ENCODE results near the gene SFMBT2.

SFMBT2 gene

DNA sequence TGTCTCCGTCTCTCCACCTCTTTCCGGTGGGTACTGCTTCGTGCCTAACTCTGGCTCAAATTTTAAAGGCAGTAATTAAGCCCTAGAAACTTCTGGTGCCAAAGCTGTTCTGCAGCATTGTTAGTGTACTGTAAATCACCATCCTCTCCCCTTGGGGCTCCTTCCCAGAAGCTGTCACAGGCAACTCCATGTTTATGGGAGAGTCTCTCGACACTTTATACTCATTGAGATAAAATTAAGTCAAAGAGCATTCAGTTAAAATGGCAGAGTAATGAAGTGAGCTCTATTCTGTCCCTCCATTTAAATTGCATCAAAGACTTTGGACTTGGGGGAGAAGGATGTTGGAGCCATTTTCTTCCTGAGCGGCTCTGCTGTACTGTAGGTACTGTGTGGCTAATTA is 274.8 kb downstream of the SFMBT2 start:
- no peaks in the 10 kb centered on the region for H3K9me3 ChIP-seq (ENCODE audit: insufficient read depth, low read length)
- H3K4me3 ChIP-seq (ENCODE audit: insufficient read length, low read depth): no peak overlapping the region
- TF ChIP-seq ZNF274 (IDR thresholded peaks at IDR 0.05; ENCODE audit: low read depth, low read length): no peak
- no peak for TF ChIP-seq YY1 (IDR thresholded peaks at IDR 0.05; ENCODE audit: insufficient read depth, insufficient read length)
- no peak for TF ChIP-seq SUZ12 (IDR thresholded peaks at IDR 0.05; ENCODE audit: extremely low read depth, insufficient read depth, insufficient read length)
- H3K4me1 ChIP-seq (ENCODE audit: insufficient read depth, insufficient read length): no peaks in the 10 kb centered on the region
- no peaks in the 10 kb centered on the region for H3K27me3 ChIP-seq (ENCODE audit: insufficient read depth, insufficient read length)
- H3K9ac ChIP-seq (ENCODE audit: insufficient read length, low read depth): no peak overlapping the region
- H3K36me3 ChIP-seq (ENCODE audit: insufficient read depth, insufficient read length, low read length): no peaks in the 10 kb centered on the region
- no peak for DNase-seq (ENCODE audit: low read depth, low spot score)

DNA sequence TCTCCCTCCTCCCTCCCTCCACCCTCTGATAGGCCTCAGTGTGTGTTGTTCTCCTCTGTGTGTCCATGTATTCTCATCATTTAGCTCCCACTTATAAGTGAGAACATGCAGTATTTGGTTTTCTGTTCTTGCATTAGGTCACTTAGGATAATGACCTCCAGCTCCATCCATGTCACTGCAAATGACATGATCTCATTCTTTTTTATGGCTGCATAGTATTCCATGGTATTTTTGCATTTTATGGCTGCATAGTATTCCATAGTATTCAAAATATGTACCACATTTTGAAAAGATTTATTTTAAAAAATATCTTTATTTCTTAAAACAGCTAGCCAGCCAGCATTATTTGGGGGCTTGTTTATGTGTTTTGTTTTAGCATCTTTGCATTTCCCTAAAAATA is 275.6 kb downstream of the SFMBT2 start:
- Histone ChIP-seq H3K36me3 (ENCODE audit: insufficient read depth, insufficient read length, low read length) (no peaks in the 10 kb centered on the region), H3K27me3 (ENCODE audit: insufficient read depth, insufficient read length) (no peaks in the 10 kb centered on the region), H3K4me1 (ENCODE audit: insufficient read depth, insufficient read length) (no peaks in the 10 kb centered on the region), H3K9ac (ENCODE audit: insufficient read length, low read depth) (no peak overlapping the region), H3K4me3 (ENCODE audit: insufficient read length, low read depth) (no peak overlapping the region), H3K9me3 (ENCODE audit: insufficient read depth, low read length) (no peaks in the 10 kb centered on the region; the same call in 1 of the 2 replicates)
- no peak for DNase-seq (ENCODE audit: low read depth, low spot score)
- TF ChIP-seq SUZ12 (IDR thresholded peaks at IDR 0.05; ENCODE audit: extremely low read depth, insufficient read depth, insufficient read length) (no peak), YY1 (IDR thresholded peaks at IDR 0.05; ENCODE audit: insufficient read depth, insufficient read length) (no peak), ZNF274 (IDR thresholded peaks at IDR 0.05; ENCODE audit: low read depth, low read length) (no peak)

DNA sequence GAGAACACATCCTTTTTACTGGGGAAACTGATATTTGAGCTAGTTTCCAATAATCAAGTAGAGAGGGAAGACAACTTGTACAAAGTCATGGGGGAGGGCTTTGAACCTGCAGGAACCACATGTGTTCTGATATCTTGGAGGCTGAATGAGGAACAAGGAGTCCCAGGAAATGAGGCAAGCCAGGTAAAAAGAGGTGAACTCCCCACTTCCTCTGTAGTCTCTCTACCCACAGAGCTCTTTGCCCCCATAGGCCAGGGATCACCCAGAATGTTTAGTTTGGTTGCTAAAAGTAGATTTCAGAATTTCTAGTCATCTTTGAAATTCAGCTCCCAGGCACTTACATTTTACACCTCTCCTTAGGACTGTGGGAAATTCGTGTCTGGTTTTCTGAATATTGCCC is 276.4 kb downstream of the SFMBT2 start:
- no peak for DNase-seq (ENCODE audit: low read depth, low spot score)
- H3K4me3 ChIP-seq (ENCODE audit: insufficient read length, low read depth): no peak overlapping the region
- H3K36me3 ChIP-seq (ENCODE audit: insufficient read depth, insufficient read length, low read length): no peaks in the 10 kb centered on the region
- H3K4me1 ChIP-seq (ENCODE audit: insufficient read depth, insufficient read length): no peaks in the 10 kb centered on the region
- H3K9ac ChIP-seq (ENCODE audit: insufficient read length, low read depth): no peak overlapping the region
- no peaks in the 10 kb centered on the region; the same call in 1 of the 2 replicates for H3K9me3 ChIP-seq (ENCODE audit: insufficient read depth, low read length)
- H3K27me3 ChIP-seq (ENCODE audit: insufficient read depth, insufficient read length): no peaks in the 10 kb centered on the region
- TF ChIP-seq SUZ12 (IDR thresholded peaks at IDR 0.05; ENCODE audit: extremely low read depth, insufficient read depth, insufficient read length): no peak
- no peak for TF ChIP-seq ZNF274 (IDR thresholded peaks at IDR 0.05; ENCODE audit: low read depth, low read length)
- no peak for TF ChIP-seq YY1 (IDR thresholded peaks at IDR 0.05; ENCODE audit: insufficient read depth, insufficient read length)

DNA sequence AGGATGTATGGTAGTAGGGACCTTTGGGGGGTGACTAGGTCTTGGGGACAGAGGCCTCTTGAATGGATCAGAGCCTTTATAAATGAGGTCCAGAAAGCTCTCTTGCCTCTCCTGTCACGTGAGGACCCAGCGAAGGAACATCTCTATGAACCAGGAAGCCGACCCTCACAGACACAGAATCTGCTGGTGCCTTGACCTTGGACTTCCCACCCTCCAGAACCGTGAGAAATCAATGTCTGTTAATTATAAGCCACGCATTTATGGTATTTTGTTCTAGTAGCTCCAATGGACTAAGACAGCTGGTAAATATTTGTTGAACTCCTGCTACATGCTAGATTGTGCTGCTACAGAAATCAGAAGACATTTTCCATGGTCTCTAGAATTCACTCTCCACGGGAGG is 276.9 kb downstream of the SFMBT2 start:
- Histone ChIP-seq H3K9me3 (ENCODE audit: insufficient read depth, low read length) (no peaks in the 10 kb centered on the region; the same call in 1 of the 2 replicates), H3K27me3 (ENCODE audit: insufficient read depth, insufficient read length) (no peaks in the 10 kb centered on the region), H3K9ac (ENCODE audit: insufficient read length, low read depth) (no peak overlapping the region), H3K4me1 (ENCODE audit: insufficient read depth, insufficient read length) (no peaks in the 10 kb centered on the region), H3K36me3 (ENCODE audit: insufficient read depth, insufficient read length, low read length) (no peaks in the 10 kb centered on the region), H3K4me3 (ENCODE audit: insufficient read length, low read depth) (no peak overlapping the region)
- no peak for TF ChIP-seq SUZ12 (IDR thresholded peaks at IDR 0.05; ENCODE audit: extremely low read depth, insufficient read depth, insufficient read length)
- no peak for TF ChIP-seq ZNF274 (IDR thresholded peaks at IDR 0.05; ENCODE audit: low read depth, low read length)
- no peak for TF ChIP-seq YY1 (IDR thresholded peaks at IDR 0.05; ENCODE audit: insufficient read depth, insufficient read length)
- no peak for DNase-seq (ENCODE audit: low read depth, low spot score)

DNA sequence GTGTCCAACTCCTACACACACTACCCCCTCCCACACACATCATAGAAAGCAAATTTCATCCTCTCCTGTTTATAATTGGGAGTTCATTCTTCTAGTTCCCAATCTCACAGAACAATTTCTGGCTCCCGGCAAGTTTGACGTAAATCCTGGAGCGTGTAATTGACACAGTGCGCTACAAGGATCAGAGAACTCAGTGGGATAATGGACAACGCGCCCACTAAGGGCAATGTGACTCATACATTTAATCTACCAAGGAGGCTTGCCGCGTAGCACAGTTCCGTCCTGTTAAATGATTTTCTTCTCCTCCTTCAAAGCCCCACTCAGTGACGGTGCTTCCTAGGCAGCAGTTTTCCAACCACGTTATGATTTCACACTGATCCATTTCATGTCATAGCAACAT is 277.6 kb downstream of the SFMBT2 start:
- DNase-seq (ENCODE audit: low read depth, low spot score): no peak
- Histone ChIP-seq H3K27me3 (ENCODE audit: insufficient read depth, insufficient read length) (no peaks in the 10 kb centered on the region), H3K9me3 (ENCODE audit: insufficient read depth, low read length) (no peaks in the 10 kb centered on the region; the same call in 1 of the 2 replicates), H3K4me3 (ENCODE audit: insufficient read length, low read depth) (no peak overlapping the region), H3K36me3 (ENCODE audit: insufficient read depth, insufficient read length, low read length) (no peaks in the 10 kb centered on the region), H3K4me1 (ENCODE audit: insufficient read depth, insufficient read length) (no peaks in the 10 kb centered on the region), H3K9ac (ENCODE audit: insufficient read length, low read depth) (no peak overlapping the region)
- no peak for TF ChIP-seq YY1 (IDR thresholded peaks at IDR 0.05; ENCODE audit: insufficient read depth, insufficient read length)
- TF ChIP-seq SUZ12 (IDR thresholded peaks at IDR 0.05; ENCODE audit: extremely low read depth, insufficient read depth, insufficient read length): no peak
- no peak for TF ChIP-seq ZNF274 (IDR thresholded peaks at IDR 0.05; ENCODE audit: low read depth, low read length)

DNA sequence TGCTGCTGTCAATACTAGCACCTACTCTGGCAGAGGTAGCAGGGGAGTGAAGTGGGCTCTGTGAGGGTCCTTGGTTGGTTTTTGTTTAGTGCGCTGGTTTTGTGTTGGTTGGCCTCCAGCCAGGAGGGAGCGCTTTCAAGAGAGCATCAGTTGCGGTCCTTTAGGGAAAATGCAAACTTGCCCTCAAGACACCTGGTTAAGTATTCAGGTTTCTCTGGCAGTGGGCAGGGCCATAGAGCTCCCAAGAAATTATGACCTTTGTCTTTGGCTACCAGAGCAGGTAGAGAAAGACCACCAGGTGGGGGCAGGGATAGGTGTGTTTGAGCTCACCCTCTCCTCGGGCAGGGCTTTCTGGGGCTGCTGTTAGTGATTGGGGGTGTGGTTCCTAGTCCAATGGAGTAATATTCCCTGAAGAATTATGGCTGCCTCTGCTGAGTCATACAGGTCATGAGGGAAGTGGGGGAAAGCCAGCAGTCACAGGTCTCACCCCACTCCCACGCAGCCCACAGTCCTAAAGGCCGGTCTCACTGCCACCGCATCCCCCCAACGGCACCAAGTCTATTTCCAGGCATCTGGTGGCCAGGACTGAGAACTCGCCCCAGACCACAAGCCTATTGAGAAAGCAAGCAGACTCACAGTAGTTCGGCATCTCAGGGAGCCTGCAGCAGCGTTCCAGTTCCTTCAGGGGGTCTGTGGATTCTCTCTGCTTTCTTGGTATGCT is 280.5 kb downstream of the SFMBT2 start:
- Histone ChIP-seq H3K4me3 (ENCODE audit: insufficient read length, low read depth) (no peak overlapping the region), H3K9me3 (ENCODE audit: insufficient read depth, low read length) (no peaks in the 10 kb centered on the region; the same call in 1 of the 2 replicates), H3K27me3 (ENCODE audit: insufficient read depth, insufficient read length) (no peaks in the 10 kb centered on the region), H3K4me1 (ENCODE audit: insufficient read depth, insufficient read length) (no peaks in the 10 kb centered on the region), H3K9ac (ENCODE audit: insufficient read length, low read depth) (no peak overlapping the region), H3K36me3 (ENCODE audit: insufficient read depth, insufficient read length, low read length) (no peaks in the 10 kb centered on the region)
- no peak for DNase-seq (ENCODE audit: low read depth, low spot score)
- TF ChIP-seq YY1 (IDR thresholded peaks at IDR 0.05; ENCODE audit: insufficient read depth, insufficient read length) (no peak), ZNF274 (IDR thresholded peaks at IDR 0.05; ENCODE audit: low read depth, low read length) (no peak), SUZ12 (IDR thresholded peaks at IDR 0.05; ENCODE audit: extremely low read depth, insufficient read depth, insufficient read length) (no peak)

DNA sequence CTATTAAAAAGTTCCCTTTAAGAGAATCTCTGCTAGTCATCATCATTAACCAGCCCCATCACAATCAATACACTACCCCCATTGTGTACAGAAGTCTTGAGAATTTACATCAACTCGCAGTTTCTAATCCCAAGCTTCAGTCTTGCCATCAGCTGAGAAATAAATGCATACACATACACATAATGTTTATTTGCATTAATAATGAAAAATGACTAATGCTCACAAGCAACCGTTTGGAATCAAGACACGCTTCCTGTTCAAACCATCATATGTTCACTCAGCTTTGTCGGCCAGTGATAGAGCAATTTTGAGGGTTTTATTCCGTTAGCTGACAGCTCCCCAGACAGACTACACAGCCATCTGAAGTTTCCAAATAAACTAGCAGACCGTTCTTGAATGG is 287.1 kb downstream of the SFMBT2 start:
- Histone ChIP-seq H3K4me3 (ENCODE audit: insufficient read length, low read depth) (no peak overlapping the region), H3K9me3 (ENCODE audit: insufficient read depth, low read length) (no peaks in the 10 kb centered on the region), H3K27me3 (ENCODE audit: insufficient read depth, insufficient read length) (no peaks in the 10 kb centered on the region), H3K36me3 (ENCODE audit: insufficient read depth, insufficient read length, low read length) (no peaks in the 10 kb centered on the region), H3K4me1 (ENCODE audit: insufficient read depth, insufficient read length) (no peaks in the 10 kb centered on the region), H3K9ac (ENCODE audit: insufficient read length, low read depth) (no peak overlapping the region)
- DNase-seq (ENCODE audit: low read depth, low spot score): no peak
- TF ChIP-seq SUZ12 (IDR thresholded peaks at IDR 0.05; ENCODE audit: extremely low read depth, insufficient read depth, insufficient read length) (no peak), ZNF274 (IDR thresholded peaks at IDR 0.05; ENCODE audit: low read depth, low read length) (no peak), YY1 (IDR thresholded peaks at IDR 0.05; ENCODE audit: insufficient read depth, insufficient read length) (no peak)

Measured in NT2/D1 (cell line).